Measurements from ENCODE around the gene FPR2. TPM values are rescaled to one million over a fixed set of nuclear protein-coding genes. Genes with fewer than 3 reads are reported as not detected.

FPR2 gene
- polyA plus RNA-seq, 1 donor from 2014 or later, result not detected

DNA sequence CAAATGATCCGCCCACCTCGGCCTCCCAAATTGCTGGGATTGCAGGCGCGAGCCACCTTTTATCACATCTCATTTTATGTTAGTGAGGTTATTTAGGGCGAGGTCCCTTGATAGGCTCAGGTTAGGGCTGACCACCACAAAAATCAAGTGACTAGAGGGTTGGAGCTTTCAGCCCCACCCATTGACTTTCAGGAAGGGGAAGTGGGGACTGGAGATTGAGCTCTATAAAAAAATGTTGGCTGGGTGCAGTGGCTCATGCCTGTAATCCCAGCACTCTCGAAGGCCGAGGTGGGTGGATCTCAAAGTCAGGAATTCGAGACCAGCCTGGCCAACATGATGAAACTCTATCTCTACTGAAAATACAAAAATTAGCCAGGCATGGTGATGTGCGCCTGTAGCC lies 54.1 kb downstream of the FPR2 start:
- H3F3A ChIP-seq (ENCODE audit: insufficient read depth, low read length, poor library complexity, severe bottlenecking), result no peaks in the 10 kb centered on the region
- no peaks in the 10 kb centered on the region for H3K27me3 ChIP-seq (ENCODE audit: insufficient read depth, low read depth, low read length)
- no peak overlapping the region for H2AFZ ChIP-seq (ENCODE audit: low read depth, low read length)
- no peak overlapping the region for H3K27ac ChIP-seq (ENCODE audit: low read length)
- no peaks in the 10 kb centered on the region for H3K9me3 ChIP-seq (ENCODE audit: low read length)
- TF ChIP-seq MXI1 (conservative IDR thresholded peaks at IDR 0.05; ENCODE audit: poor library complexity, severe bottlenecking), result no peak
- no peak for TF ChIP-seq REST (IDR thresholded peaks at IDR 0.05; ENCODE audit: borderline replicate concordance)
- TF ChIP-seq EZH2 (IDR thresholded peaks at IDR 0.05; ENCODE audit: borderline replicate concordance, insufficient read depth, low read length, poor library complexity, severe bottlenecking), result no peak
- TF ChIP-seq, protein P1, sequence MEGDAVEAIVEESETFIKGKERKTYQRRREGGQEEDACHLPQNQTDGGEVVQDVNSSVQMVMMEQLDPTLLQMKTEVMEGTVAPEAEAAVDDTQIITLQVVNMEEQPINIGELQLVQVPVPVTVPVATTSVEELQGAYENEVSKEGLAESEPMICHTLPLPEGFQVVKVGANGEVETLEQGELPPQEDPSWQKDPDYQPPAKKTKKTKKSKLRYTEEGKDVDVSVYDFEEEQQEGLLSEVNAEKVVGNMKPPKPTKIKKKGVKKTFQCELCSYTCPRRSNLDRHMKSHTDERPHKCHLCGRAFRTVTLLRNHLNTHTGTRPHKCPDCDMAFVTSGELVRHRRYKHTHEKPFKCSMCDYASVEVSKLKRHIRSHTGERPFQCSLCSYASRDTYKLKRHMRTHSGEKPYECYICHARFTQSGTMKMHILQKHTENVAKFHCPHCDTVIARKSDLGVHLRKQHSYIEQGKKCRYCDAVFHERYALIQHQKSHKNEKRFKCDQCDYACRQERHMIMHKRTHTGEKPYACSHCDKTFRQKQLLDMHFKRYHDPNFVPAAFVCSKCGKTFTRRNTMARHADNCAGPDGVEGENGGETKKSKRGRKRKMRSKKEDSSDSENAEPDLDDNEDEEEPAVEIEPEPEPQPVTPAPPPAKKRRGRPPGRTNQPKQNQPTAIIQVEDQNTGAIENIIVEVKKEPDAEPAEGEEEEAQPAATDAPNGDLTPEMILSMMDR (IDR thresholded peaks at IDR 0.05; ENCODE audit: poor library complexity, severe bottlenecking), result no peak
- TF ChIP-seq EP300 (conservative IDR thresholded peaks at IDR 0.05; ENCODE audit: poor library complexity, severe bottlenecking), result no peak
- no peak for TF ChIP-seq TAF1 (IDR thresholded peaks at IDR 0.05; ENCODE audit: low read depth)
- TF ChIP-seq RAD21 (conservative IDR thresholded peaks at IDR 0.05), result no peak
- no peak for TF ChIP-seq POLR2AphosphoS5 (IDR thresholded peaks at IDR 0.05)
- no peak overlapping the region for H3K9ac ChIP-seq (ENCODE audit: low read length)
- no peak overlapping the region for H3K4me3 ChIP-seq (ENCODE audit: low read length)
- H3K4me2 ChIP-seq (ENCODE audit: low read length), result no peak overlapping the region
- no peaks in the 10 kb centered on the region for H3K9me2 ChIP-seq (ENCODE audit: insufficient read depth, low read length)
- no peaks in the 10 kb centered on the region for H4K20me1 ChIP-seq (ENCODE audit: insufficient read depth)
- no peaks in the 10 kb centered on the region for H3K79me2 ChIP-seq (replicated peaks; ENCODE audit: insufficient read depth, low read length)
- no peaks in the 10 kb centered on the region for H3K36me3 ChIP-seq (ENCODE audit: insufficient read depth, low read length)

DNA sequence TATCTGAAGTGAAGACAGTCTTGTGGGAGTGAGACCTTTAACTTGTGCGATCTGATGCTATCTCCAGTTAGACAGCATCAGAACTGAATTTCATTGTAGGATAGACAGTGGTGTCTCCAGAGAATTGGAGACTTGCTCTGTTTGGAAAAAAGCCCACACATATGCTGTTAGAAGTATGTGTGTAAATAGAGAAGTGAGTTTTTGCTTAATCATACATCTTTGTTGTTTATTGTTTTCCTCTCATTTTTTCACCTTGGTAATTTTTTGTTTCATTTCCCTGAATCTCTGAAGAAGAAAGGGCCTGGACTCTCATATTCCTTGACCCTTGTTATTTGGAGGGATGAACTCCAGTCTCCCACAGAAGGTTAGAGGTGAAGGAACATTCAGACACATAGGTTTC lies 55.7 kb downstream of the FPR2 start:
- no peak for TF ChIP-seq RAD21 (conservative IDR thresholded peaks at IDR 0.05)
- no peak for TF ChIP-seq EP300 (conservative IDR thresholded peaks at IDR 0.05; ENCODE audit: poor library complexity, severe bottlenecking)
- TF ChIP-seq TAF1 (IDR thresholded peaks at IDR 0.05; ENCODE audit: low read depth), result no peak
- no peak for TF ChIP-seq SMC3 (conservative IDR thresholded peaks at IDR 0.05; ENCODE audit: poor library complexity)
- TF ChIP-seq POLR2AphosphoS5 (IDR thresholded peaks at IDR 0.05), result no peak
- TF ChIP-seq, protein P1 (IDR thresholded peaks at IDR 0.05; ENCODE audit: poor library complexity, severe bottlenecking), result no peak
- TF ChIP-seq REST (IDR thresholded peaks at IDR 0.05; ENCODE audit: borderline replicate concordance), result no peak
- no peak for TF ChIP-seq MXI1 (conservative IDR thresholded peaks at IDR 0.05; ENCODE audit: poor library complexity, severe bottlenecking)
- no peak for TF ChIP-seq EZH2 (IDR thresholded peaks at IDR 0.05; ENCODE audit: borderline replicate concordance, insufficient read depth, low read length, poor library complexity, severe bottlenecking)
- Histone ChIP-seq H3K4me3 (ENCODE audit: low read length) (no peak overlapping the region), H3K9me2 (ENCODE audit: insufficient read depth, low read length) (no peaks in the 10 kb centered on the region), H3K9me3 (ENCODE audit: low read length) (no peaks in the 10 kb centered on the region), H3K27ac (ENCODE audit: low read length) (no peak overlapping the region), H3F3A (ENCODE audit: insufficient read depth, low read length, poor library complexity, severe bottlenecking) (no peaks in the 10 kb centered on the region), H2AFZ (ENCODE audit: low read depth, low read length) (no peak overlapping the region), H3K79me2 (replicated peaks; ENCODE audit: insufficient read depth, low read length) (no peaks in the 10 kb centered on the region), H3K36me3 (ENCODE audit: insufficient read depth, low read length) (no peaks in the 10 kb centered on the region), H3K4me2 (ENCODE audit: low read length) (no peak overlapping the region), H3K27me3 (ENCODE audit: insufficient read depth, low read depth, low read length) (no peaks in the 10 kb centered on the region), H3K9ac (ENCODE audit: low read length) (no peak overlapping the region), H4K20me1 (ENCODE audit: insufficient read depth) (no peaks in the 10 kb centered on the region)
